Gastrocnemius medialis (tissue), 4 donors: ENCODE results near the gene HSP90B1.

ENCODE experiments used
- POLR2A ChIP-seq, 2 donors: fragments of 450-650 bp; IDR thresholded peaks; one replicate each; pipeline ENCODE4 v1.6.1; 2017; ENCODE audit warnings: antibody characterized with exemption in 2 of 2, mild to moderate bottlenecking in 2 of 2, moderate library complexity in 2 of 2
- TF ChIP-seq, protein P1 (sequence below), 5 experiments: fragments of 450-650 bp in 3 of 5; fragments of 200-600 bp in 2 of 5; sonication (generic) in 2 of 5; IDR thresholded peaks in 4 of 5; conservative IDR thresholded peaks in 1 of 5; 1 replicate in 4 of 5; 2 replicates in 1 of 5; pipeline ENCODE4 v1.5.1; 2016 to 2019; ENCODE audit warnings: antibody characterized with exemption in 5 of 5, mild to moderate bottlenecking in 3 of 5, moderate library complexity in 3 of 5

- peak; percentile 86 to 88 for TF ChIP-seq POLR2A (IDR thresholded peaks at IDR 0.05)
- TF ChIP-seq, protein P1, sequence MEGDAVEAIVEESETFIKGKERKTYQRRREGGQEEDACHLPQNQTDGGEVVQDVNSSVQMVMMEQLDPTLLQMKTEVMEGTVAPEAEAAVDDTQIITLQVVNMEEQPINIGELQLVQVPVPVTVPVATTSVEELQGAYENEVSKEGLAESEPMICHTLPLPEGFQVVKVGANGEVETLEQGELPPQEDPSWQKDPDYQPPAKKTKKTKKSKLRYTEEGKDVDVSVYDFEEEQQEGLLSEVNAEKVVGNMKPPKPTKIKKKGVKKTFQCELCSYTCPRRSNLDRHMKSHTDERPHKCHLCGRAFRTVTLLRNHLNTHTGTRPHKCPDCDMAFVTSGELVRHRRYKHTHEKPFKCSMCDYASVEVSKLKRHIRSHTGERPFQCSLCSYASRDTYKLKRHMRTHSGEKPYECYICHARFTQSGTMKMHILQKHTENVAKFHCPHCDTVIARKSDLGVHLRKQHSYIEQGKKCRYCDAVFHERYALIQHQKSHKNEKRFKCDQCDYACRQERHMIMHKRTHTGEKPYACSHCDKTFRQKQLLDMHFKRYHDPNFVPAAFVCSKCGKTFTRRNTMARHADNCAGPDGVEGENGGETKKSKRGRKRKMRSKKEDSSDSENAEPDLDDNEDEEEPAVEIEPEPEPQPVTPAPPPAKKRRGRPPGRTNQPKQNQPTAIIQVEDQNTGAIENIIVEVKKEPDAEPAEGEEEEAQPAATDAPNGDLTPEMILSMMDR (IDR thresholded peaks at IDR 0.05 in 4 of 5, conservative IDR thresholded peaks at IDR 0.05 in 1 of 5) = peak in 4 of 5 experiments; percentile 26 to 43 (median 35)
Observed at GRCh38 chr12:103965590-103966504, 35.6 kb downstream of the HSP90B1 start, which contains the start of gene TDG.
